Endometrium (tissue), 2 donors: ENCODE data around the gene MED9.
"Not testable (repeated sequence)": the region's sequence is repeated elsewhere in the genome, so short reads cannot be mapped to it uniquely, and the experiment has no call there.

ENCODE experiments used
- FAIRE-seq: peaks from 2 replicates; lab custom pipeline; 2012; peaks lifted over from hg19 to GRCh38; lab: Jason Lieb, UNC
- donor health status: control.
- donor health status: control.

MED9 gene

DNA sequence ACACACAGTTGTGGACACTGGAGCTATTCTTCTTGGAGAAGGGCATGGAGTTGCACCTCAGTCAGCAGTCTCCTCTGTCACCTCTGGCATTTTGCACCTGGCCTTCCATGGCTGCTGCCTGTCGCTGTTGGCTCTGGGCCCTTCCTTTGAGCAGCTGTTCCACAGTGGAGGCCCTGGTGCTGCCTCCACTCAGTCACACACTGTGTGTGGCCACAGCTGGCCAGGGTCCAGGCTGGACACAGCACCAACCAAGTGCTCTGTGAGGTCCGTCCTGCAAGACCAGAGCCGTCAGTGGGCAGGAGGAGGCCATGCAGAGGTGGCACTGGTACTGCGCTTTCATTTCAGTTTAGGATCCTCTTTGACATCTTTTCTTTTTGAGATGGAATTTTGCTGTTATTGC lies 21.6 kb upstream of the MED9 start:
- no peak for FAIRE-seq

GRCh38 chr17:17456251-17456650 lies 20.5 kb upstream of the MED9 start:
- no peak for FAIRE-seq

- FAIRE-seq, result no peak
Measured at GRCh38 chr17:17457680-17458079, 19.1 kb upstream of the MED9 start.

DNA sequence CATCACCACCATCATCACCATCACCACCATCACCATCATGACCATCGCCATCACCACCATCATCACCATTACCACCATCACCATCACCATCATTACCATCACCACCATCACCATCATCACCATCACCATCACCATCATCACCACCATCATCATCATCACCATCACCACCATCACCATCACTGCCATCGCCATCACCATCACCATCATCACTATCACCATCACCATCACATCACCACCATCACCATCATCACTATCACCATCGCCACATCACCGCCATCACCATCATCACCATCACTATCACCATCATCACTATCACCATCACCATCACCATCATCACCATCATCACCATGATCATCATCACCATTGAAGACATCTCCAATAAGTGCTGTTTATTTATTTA lies 16.8 kb upstream of the MED9 start:
- no peak for FAIRE-seq

DNA sequence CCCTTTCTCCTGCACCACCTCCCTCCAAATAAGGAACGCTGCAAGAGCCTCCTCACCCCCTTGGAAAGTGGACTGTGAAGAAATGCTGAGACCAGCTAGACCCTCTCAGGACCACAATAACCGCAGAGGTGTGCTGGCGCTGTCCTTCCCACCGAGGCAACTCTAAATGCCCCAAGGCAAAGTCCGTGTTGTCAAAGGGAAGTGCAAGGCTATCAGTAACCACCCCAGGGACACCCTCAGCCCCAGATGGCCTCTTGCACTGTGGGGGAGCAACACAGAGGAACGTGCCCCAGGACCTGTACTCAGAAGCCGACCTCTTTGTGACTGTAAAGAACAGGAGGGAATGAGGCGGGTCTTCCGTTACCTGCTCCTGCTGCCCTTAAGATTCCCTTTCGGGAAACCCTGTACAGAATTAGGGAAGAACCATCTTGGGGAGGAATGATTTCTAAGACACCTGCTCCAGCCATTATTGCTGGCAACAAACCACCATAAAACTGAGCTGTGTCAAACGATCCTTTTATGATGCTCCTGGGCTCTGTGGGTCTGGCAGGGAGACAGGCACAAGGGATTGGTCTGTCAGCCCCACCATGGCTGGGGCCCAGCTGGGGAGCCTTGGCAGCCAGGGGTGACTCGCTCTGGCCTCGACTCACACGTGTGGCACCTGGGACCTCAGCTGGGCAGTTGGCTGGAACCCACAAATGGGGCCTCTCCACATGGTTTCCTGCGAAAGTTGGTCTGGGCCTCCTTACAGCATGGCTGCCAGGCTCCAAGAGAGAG lies 14.6 kb upstream of the MED9 start:
- no peak for FAIRE-seq

DNA sequence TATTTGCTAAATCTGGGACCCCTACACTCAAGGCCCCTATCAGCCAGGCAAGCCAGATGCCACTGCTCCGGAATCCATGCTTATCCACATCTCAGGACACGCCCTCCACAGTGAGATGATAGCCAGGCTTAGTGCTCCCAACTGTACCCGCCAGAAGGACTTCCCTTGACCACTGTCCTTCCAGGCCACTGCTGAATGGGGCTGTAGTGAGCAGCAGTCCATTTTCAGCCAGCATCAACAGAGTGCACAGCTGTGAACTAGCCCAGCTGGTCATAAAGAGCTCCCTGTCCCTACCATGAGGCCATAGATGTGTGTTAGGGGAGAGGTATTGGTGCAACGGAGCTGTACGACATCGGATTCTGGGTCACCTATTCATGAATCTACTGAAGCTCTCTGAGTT lies 13.0 kb upstream of the MED9 start:
- no peak for FAIRE-seq

DNA sequence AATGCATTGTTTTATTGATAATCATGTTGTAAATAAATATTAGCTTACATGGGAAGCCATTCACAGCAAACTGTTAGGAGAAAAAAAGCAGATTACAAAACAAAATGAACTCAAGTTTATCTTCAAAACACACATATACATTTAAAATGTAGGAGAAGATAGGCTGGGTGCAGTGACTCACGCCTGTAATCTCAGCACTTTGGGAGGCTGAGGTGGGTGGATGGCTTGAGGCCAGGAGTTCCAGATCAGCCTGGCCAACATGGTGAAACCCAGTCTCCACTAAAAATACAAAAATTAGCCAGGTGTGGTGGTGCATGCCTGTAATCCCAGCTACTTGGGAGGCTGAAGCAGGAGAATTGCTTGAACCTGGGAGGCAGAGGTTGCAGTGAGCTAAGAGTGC lies 10.9 kb upstream of the MED9 start:
- not testable (repeated sequence) for FAIRE-seq

DNA sequence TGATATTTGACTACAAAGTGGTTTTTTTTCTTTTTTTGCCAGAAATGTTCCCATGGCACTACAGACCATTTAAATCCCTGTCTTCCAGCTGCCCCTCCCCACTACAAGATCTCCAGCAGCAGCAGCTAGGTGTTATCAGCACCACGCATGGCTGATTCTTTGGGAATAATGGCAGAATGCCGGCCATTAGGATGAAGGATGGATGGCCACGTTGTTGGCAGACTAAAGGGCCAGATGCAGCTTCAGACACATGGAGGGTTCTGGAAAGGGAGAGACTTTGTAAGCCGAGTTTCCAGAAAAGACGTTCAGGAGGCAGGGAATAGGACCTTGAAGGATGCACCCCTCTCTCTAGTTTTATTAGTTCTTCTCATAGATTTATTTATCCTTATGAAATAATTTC lies 10.3 kb upstream of the MED9 start:
- FAIRE-seq, result no peak

DNA sequence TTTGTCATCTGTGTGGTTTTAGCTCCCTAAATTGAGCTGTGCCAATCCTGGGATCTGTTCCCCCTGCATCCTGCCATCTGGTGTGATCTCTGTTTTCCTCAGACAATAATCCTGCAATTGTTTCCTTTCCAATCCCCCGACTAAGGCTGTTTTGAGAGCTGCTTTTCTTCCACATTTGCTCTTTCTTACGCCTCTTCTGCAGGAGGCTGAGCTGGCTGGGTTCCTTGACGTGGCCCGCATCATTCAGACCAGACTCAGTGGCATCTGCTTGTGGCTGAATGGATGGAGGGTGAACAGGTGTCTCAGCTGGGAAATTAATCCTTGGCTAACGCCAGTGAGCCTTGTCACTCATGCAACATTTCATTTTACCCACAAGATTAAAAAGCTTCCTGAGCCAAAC lies 9.8 kb upstream of the MED9 start:
- no peak for FAIRE-seq

- FAIRE-seq, result no peak
Measured at GRCh38 chr17:17467720-17468119, 9.1 kb upstream of the MED9 start.

DNA sequence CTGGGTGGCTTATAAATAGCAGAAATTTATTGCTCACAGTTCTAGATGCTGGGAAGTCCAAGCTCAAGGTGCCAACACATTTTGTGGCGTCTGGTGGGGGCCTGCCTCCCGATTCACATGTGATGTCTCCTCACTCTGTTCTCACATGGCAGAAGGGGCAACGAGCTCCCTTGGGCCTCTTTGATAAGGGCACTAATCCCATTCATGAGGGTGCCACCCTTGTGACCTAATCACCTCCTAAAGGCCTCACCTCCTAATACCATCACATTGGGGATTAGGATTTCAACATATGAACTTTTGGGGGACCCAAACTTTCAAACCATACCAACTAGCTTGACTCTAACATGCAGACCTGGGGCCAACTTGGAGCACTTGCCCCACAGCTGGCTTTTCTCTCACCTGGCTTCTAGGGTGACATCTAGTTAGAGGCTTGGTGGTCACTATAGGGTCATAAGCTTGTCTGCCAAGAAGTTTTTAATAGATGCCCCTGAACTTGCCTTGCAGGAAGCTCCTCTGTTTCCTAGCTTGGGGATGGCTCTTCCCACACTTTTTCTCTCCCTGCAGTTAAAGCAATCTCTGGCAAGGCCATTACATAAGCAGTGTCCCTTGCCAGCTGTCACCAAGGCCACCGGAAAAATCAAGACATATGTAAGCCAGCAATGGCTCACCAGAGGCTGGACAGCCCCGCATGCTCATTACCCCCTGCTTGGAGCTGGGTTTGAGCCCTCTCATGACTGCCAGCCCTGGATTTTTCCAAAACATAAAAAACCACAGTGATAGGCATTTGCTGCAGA lies 8.4 kb upstream of the MED9 start:
- FAIRE-seq, result no peak

DNA sequence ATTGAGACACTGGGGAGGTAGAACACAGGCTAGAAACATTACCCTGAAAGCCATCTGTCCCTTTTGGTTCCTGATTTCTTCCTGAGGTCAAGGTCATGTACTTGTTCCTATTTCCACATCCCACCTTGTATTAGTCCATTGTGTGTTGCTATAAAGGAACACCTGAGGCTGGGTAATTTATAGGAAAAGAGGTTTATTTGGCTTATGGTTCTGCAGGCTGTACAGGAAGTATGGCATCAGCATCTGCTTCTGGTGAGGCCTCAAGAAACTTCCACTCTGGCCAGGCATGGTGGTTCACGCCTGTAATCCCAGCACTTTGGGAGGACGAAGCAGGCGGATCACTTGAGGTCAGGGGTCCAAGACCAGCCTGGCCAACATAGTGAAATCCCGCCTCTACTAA lies 7.4 kb upstream of the MED9 start:
- no peak for FAIRE-seq

- FAIRE-seq, result no peak
Measured at GRCh38 chr17:17469996-17470395, 6.8 kb upstream of the MED9 start.

DNA sequence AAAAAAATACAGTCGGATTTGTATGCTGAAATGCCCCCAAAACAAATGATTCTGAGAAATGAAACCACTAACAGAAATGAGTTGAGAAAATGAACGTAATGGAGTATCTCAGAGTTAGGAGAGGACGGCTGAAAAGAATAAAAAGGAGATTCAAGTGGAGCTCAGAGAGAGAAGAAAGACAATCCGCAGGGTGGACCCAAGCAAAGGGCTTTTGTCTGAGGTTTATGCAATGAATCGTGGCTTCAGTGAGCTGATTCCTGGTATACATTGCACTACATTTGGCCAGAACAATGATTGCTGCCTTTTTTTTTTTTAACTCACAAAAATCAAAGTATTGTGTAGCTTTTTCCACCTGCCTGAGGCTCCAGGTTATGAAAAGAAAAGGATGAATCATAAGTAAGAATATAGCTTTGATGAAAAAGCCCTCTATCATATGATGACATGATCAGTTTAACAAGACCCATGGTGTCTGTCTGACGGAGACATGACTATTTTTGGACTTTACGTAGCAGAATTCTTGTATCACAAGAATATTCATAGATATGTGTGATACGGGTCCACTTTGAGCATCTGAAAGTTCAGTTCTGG lies 4.4 kb upstream of the MED9 start:
- FAIRE-seq, result no peak

DNA sequence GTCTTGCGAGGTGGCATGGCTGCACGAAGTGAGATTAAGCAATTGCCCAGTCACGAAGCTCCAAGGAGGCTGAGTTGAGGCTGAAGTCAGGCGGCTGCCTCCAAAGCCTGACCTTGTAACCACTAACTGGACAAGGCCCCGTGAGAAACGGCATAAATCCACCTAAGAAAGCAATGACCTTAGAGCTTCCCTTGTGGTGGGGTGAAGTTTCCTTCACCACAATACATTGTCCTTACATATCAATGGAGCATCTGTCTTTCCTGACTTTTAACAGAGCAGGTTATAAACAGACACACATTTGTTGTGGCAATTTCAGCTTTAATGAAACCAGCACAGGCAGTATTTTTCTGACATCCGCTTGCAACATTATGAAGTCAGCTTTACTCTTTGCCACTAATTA lies 2.5 kb upstream of the MED9 start:
- no peak for FAIRE-seq

GRCh38 chr17:17479209-17479608 lies 2.4 kb downstream of the MED9 start:
- no peak for FAIRE-seq

GRCh38 chr17:17480593-17481148 lies 3.9 kb downstream of the MED9 start:
- no peak for FAIRE-seq

- FAIRE-seq, result no peak
Measured at GRCh38 chr17:17481860-17482259, 5.1 kb downstream of the MED9 start.

DNA sequence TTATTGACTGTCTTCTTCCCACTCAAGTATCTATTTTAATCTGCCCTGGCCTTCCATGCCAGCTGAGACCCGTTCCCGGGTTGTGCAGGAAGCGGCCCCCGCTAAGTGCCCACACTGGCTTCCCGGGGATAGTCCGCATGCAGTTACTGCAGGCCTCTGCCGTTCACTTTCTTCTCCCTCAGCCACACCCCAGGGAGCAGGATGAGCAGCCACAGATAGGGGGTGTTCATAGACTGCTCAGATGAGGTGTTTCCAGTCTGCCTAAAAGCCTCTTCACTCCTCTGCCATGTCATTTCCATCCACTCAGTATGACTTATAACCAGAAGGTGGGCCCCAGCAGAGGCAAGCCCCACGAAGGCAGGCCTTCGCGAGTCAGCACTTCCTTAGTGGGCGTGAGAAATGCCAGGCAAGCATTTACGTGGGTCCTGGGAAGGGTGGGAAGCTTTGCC lies 7.7 kb downstream of the MED9 start:
- FAIRE-seq, result no peak

GRCh38 chr17:17485420-17485819 lies 8.6 kb downstream of the MED9 start:
- no peak for FAIRE-seq

DNA sequence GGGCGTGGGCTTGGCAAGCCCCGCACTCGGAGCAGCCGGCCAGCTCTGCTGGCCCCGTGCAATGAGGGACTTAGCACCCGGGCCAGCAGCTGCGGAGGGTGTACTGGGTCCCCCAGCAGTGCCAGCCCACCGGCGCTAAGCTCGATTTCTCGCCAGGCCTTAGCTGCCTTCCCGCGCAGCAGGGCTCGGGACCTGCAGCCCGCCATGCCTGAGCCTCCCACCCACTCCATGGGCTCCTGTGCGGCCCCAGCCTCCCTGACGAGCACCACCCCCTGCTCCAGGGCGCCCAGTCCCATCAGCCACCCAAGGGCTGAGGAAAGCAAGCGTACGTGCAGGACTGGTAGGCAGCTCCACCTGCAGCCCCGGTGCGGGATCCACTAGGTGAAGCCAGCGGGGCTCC lies 9.6 kb downstream of the MED9 start:
- FAIRE-seq, result not testable (repeated sequence)

DNA sequence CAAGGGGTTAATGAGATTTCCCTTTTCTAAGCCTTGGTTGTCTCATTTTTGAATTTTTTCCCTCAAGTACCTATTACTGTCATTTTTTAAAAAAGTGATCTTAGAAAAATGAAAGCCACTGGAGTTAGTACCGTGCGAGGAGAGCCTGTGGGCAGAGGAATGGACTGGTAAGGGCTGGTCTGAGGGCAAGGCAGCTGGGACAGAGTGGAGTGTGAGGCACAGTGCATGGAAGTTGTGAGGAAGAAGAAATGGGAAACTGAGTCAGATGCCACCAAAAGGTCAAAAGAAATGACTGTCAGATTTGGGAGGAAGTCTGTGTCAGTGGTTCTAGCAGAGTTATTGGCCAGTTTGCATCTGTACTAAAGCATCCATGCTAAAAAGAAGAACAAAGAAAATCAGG lies 11.2 kb downstream of the MED9 start:
- no peak for FAIRE-seq

DNA sequence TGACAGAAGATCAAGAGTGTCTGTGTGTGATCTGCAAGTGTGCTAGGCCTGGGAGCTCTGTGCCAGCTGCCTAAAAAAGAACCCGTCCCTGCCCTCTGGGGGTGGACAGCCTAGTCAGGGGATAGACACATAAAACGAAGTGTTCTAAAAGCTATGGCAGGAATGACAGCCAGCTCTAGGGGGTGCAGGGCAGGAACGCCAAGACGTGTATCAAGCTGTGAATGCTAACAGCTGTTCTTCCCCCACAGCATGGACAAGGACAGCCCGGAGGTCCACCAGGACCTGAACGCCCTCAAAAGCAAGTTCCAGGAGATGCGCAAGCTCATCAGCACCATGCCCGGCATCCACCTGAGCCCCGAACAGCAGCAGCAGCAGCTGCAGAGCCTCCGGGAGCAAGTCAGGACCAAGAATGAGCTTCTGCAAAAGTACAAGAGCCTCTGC lies 14.3 kb downstream of the MED9 start:
- no peak for FAIRE-seq
